GM23338 (cell line): ENCODE results near the gene MAP1LC3C.

Experiments
- CREB1 ChIP-seq: fragments of 250-450 bp; sonication (Bioruptor Pico); IDR thresholded peaks from 2 replicates; pipeline ENCODE4 v1.5.0; 2020; ENCODE audit warnings: low read depth, mild to moderate bottlenecking, moderate library complexity
- CTCF ChIP-seq, 2 experiments: fragments of 200-600 bp in 1 of 2; sonication (generic) in 1 of 2; conservative IDR thresholded peaks; 2 replicates each; pipeline versions ENCODE4 v1.5.1 to v1.6.1; 2016 to 2017; ENCODE audit warnings: antibody characterized with exemption in 2 of 2, low read depth in 2 of 2, mild to moderate bottlenecking in 2 of 2, moderate library complexity in 1 of 2
- ETS1 ChIP-seq: IDR thresholded peaks from 2 replicates; pipeline ENCODE4 v1.6.1; 2016; ENCODE audit warnings: antibody characterized with exemption
- EZH2 ChIP-seq: fragments of 200-600 bp; sonication (generic); IDR thresholded peaks from one replicate; pipeline ENCODE4 v1.8.0; 2017; ENCODE audit warnings: antibody characterized with exemption, mild to moderate bottlenecking, low read depth; ENCODE audit not compliant: unreplicated experiment
- JUNB ChIP-seq: IDR thresholded peaks from one replicate; pipeline ENCODE4 v1.6.1; 2016; ENCODE audit warnings: antibody characterized with exemption; ENCODE audit not compliant: unreplicated experiment
- POLR2AphosphoS5 ChIP-seq: IDR thresholded peaks from 2 replicates; pipeline ENCODE4 v1.6.1; 2016; ENCODE audit warnings: antibody characterized with exemption, low read depth

- no peak for TF ChIP-seq CTCF (conservative IDR thresholded peaks at IDR 0.05; ENCODE audit: low read depth in 2 of 2)
- TF ChIP-seq JUNB = no peak
- TF ChIP-seq EZH2 = no peak
- TF ChIP-seq ETS1 = no peak
- TF ChIP-seq POLR2AphosphoS5 = no peak
- no peak for TF ChIP-seq CREB1 (CRISPR knock-in tag)
Measured at GRCh38 chr1:242005866-242006535, 7.1 kb upstream of the MAP1LC3C start.
